GM11168 (cell line): ENCODE results near the gene KCNQ1.

ENCODE experiments used
- in situ Hi-C: fragments of 300-500 bp; cut with MboI; formaldehyde crosslinking; loops from one replicate; pipeline ENCODE4 v1.12.0; 2022; ENCODE audit warnings: low sequenced_read_pairs; ENCODE audit not compliant: unreplicated experiment

Gene KCNQ1

GRCh38 chr11:2830030-2830812 is 385.4 kb downstream of the KCNQ1 start:
- in situ Hi-C loops, result no loop called here

GRCh38 chr11:2830886-2831285 is 386.1 kb downstream of the KCNQ1 start:
- in situ Hi-C loops, result no loop called here

GRCh38 chr11:2831781-2832532 is 387.1 kb downstream of the KCNQ1 start:
- in situ Hi-C loops, result no loop called here

- in situ Hi-C loops, result no loop called here
These were observed 387.8 kb downstream of the KCNQ1 start for GRCh38 chr11:2832533-2833020.

GRCh38 chr11:2833051-2833715 is 388.4 kb downstream of the KCNQ1 start:
- in situ Hi-C loops, result no loop called here

- in situ Hi-C loops, result no loop called here
These were observed 389.1 kb downstream of the KCNQ1 start for GRCh38 chr11:2833716-2834502.

- in situ Hi-C loops, result no loop called here
These were observed 389.9 kb downstream of the KCNQ1 start for GRCh38 chr11:2834503-2835273.

GRCh38 chr11:2835296-2835695 is 390.5 kb downstream of the KCNQ1 start:
- in situ Hi-C loops, result no loop called here

GRCh38 chr11:2835751-2836150 is 390.9 kb downstream of the KCNQ1 start:
- in situ Hi-C loops, result no loop called here

GRCh38 chr11:2836315-2837095 is 391.7 kb downstream of the KCNQ1 start:
- in situ Hi-C loops, result no loop called here

GRCh38 chr11:2837096-2837601 is 392.3 kb downstream of the KCNQ1 start:
- in situ Hi-C loops, result no loop called here

GRCh38 chr11:2837651-2838050 is 392.8 kb downstream of the KCNQ1 start:
- in situ Hi-C loops, result no loop called here

GRCh38 chr11:2838091-2838490 is 393.3 kb downstream of the KCNQ1 start:
- in situ Hi-C loops, result no loop called here

- in situ Hi-C loops, result no loop called here
These were observed 394.0 kb downstream of the KCNQ1 start for GRCh38 chr11:2838676-2839294.

- in situ Hi-C loops, result no loop called here
These were observed 394.7 kb downstream of the KCNQ1 start for GRCh38 chr11:2839395-2839943.

GRCh38 chr11:2841411-2842190 is 396.8 kb downstream of the KCNQ1 start:
- in situ Hi-C loops, result no loop called here

GRCh38 chr11:2842876-2843275 is 398.1 kb downstream of the KCNQ1 start:
- in situ Hi-C loops, result no loop called here
